Measurements from ENCODE around the gene MADD. TPM values are rescaled to one million over a fixed set of nuclear protein-coding genes. Genes with fewer than 3 reads are reported as not detected.

Gene MADD
- total and polyA plus RNA-seq, 10 of the 15 experiments (the other 5 are each of a cell fraction or from before 2014, with no cell fraction given) = 0.47 to 35.4 (median 17.6) TPM

DNA sequence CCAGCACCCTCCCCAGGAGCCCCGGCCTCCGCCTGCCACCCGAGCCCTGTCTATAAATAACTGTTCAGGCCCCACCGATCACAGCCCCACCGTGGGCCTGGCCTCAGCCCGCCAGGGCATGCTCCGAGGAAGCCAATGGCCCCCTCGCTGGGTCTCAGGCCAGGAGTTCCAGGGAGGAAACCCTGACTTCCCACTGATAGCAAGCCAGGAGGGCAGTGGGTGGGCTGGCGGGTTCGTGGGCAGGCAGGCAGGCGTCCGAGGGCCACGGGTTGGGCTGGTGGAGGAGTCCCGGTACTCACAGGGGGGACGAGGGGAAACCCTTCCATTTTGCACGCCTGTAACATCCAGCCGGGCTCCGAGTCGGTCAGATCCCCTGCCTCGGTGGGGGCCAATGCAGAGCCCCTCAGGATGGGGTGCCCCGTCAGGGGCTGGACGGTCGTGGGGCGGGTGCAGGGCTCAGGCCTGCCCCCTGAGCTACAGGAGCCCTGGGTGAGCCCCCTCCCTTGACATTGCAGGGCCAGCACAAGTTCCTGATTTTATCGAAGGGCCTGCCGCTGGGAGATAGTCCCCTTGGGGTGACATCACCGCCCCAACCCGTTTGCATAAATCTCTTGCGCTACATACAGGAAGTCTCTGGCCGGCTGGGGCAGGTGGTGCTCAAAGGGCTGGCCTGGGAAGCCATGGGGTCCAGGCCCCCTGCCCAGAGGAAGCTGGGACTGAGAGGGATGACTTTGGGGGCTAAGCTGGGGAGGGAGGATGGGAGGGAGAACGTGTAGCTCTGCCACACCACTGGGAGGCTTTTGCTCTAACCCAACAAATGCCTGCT lies 108.3 kb downstream of the MADD start, which contains the start of gene SPI1 (continued):
- TF ChIP-seq ATF2 (IDR thresholded peaks at IDR 0.05; ENCODE audit: low read length) = peak; percentile 68
- TF ChIP-seq SPI1 (IDR thresholded peaks at IDR 0.05; ENCODE audit: borderline replicate concordance, insufficient read depth, low read depth, low read length) = peak; percentile 44; the same call in 1 of the 2 replicates
- TF ChIP-seq KAT2A (conservative IDR thresholded peaks at IDR 0.05; ENCODE audit: control insufficient read depth, low read depth, low read length) = no peak
- TF ChIP-seq, protein P1, sequence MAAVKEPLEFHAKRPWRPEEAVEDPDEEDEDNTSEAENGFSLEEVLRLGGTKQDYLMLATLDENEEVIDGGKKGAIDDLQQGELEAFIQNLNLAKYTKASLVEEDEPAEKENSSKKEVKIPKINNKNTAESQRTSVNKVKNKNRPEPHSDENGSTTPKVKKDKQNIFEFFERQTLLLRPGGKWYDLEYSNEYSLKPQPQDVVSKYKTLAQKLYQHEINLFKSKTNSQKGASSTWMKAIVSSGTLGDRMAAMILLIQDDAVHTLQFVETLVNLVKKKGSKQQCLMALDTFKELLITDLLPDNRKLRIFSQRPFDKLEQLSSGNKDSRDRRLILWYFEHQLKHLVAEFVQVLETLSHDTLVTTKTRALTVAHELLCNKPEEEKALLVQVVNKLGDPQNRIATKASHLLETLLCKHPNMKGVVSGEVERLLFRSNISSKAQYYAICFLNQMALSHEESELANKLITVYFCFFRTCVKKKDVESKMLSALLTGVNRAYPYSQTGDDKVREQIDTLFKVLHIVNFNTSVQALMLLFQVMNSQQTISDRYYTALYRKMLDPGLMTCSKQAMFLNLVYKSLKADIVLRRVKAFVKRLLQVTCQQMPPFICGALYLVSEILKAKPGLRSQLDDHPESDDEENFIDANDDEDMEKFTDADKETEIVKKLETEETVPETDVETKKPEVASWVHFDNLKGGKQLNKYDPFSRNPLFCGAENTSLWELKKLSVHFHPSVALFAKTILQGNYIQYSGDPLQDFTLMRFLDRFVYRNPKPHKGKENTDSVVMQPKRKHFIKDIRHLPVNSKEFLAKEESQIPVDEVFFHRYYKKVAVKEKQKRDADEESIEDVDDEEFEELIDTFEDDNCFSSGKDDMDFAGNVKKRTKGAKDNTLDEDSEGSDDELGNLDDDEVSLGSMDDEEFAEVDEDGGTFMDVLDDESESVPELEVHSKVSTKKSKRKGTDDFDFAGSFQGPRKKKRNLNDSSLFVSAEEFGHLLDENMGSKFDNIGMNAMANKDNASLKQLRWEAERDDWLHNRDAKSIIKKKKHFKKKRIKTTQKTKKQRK (IDR thresholded peaks at IDR 0.05; ENCODE audit: low read depth, low read length) = no peak

DNA sequence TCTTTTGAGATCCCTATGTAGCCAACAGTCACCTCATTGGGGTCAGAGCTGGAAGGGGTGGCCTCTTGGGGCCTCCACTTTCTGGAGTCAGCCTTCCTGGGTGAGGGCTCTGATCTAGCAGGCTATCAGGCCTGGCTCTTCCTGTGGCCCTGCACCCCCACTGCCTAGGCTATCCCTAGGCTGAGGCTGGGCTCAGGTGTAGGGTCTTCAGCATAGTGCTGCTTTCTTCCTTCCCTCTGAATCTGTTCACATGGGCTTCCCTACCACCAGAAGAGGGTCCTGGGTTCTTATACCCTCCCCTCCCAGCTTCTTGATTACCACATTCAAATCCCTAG lies 108.9 kb downstream of the MADD start:
- Histone ChIP-seq H3K4me2 (ENCODE audit: control insufficient read depth, insufficient read depth) (peak overlapping the region; percentile 89), H3K9ac (ENCODE audit: control insufficient read depth, insufficient read depth, low read length) (peak overlapping the region; percentile 85)
- no peak for FAIRE-seq
- no peak for TF ChIP-seq NR2C2 (IDR thresholded peaks at IDR 0.05; ENCODE audit: borderline replicate concordance, control insufficient read depth, insufficient read length, low read depth)
- TF ChIP-seq BCL11A (IDR thresholded peaks at IDR 0.05; ENCODE audit: low read depth, low read length) = no peak
- TF ChIP-seq, protein P2, sequence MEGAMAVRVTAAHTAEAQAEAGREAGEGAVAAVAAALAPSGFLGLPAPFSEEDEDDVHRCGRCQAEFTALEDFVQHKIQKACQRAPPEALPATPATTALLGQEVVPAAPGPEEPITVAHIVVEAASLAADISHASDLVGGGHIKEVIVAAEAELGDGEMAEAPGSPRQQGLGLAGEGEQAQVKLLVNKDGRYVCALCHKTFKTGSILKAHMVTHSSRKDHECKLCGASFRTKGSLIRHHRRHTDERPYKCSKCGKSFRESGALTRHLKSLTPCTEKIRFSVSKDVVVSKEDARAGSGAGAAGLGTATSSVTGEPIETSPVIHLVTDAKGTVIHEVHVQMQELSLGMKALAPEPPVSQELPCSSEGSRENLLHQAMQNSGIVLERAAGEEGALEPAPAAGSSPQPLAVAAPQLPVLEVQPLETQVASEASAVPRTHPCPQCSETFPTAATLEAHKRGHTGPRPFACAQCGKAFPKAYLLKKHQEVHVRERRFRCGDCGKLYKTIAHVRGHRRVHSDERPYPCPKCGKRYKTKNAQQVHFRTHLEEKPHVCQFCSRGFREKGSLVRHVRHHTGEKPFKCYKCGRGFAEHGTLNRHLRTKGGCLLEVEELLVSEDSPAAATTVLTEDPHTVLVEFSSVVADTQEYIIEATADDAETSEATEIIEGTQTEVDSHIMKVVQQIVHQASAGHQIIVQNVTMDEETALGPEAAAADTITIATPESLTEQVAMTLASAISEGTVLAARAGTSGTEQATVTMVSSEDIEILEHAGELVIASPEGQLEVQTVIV (IDR thresholded peaks at IDR 0.05; ENCODE audit: borderline replicate concordance, partially characterized antibody) = no peak
- no peak for TF ChIP-seq KLF5 (IDR thresholded peaks at IDR 0.05; ENCODE audit: partially characterized antibody)

More for the DNA sequence above, 108.9 kb downstream of the MADD start:
- TSS peak; percentile 96 for BruUV-seq (replicated peaks)
- ChIA-PET POLR2A (interaction anchor here (0.8 to 5.0 kb wide), 6 partner anchors 12 to 785 kb away, joined by 3 to 94 read pairs (median 5); no protein-coding TSS in a partner anchor), SMC1A (ENCODE audit: uncharacterized antibody, unreplicated experiment) (interaction anchor here (1.2 to 3.7 kb wide), 4 partner anchors 10 to 28 kb away, joined by 4 to 36 read pairs (median 13); no protein-coding TSS in a partner anchor), CTCF (interaction anchor here (0.6 to 4.1 kb wide), 7 partner anchors 9 to 991 kb away, joined by 3 to 20 read pairs (median 7); partner anchors contain the start of gene SLC39A13), RAD21 (ENCODE audit: unreplicated experiment) (interaction anchor here (0.9 to 3.4 kb wide), 6 partner anchors 9 to 31 kb away, joined by 3 to 31 read pairs (median 5); no protein-coding TSS in a partner anchor)
- peaks cover 38% of the 10 kb centered on the region for H3K79me2 ChIP-seq (ENCODE audit: control insufficient read depth, insufficient read depth, low read length)
- H4K20me1 ChIP-seq (ENCODE audit: control insufficient read depth, insufficient read depth) = no peaks in the 10 kb centered on the region
- intact Hi-C loops (cut with micrococcal nuclease; ENCODE audit: unreplicated experiment) (loop anchor here (1.0 to 10.0 kb wide), 4 partner anchors 29 to 476 kb away; partner anchors contain the start of genes FNBP4 and SLC39A13), in situ Hi-C loops (cut with MboI) (no loop called here)
- H3K4me3 ChIP-seq = peak overlapping the region; percentile 80; the same call in 1 of the 2 replicates
- DNase-seq (ENCODE audit: low read depth, low spot score) (no peak), ATAC-seq (peak; percentile 2; the same call in 2 of the 3 replicates)
- no peaks in the 10 kb centered on the region for H3K27me3 ChIP-seq (replicated peaks in 1 of 2; ENCODE audit: control insufficient read depth in 2 of 2, insufficient read depth in 2 of 2, low read length in 1 of 2)
- H3K9me3 ChIP-seq (replicated peaks; ENCODE audit: control insufficient read depth, insufficient read depth, low read length) = no peaks in the 10 kb centered on the region
- peak overlapping the region; percentile 93 for H3K27ac ChIP-seq (ENCODE audit: control insufficient read depth, insufficient read depth)
- H2AFZ ChIP-seq (ENCODE audit: control insufficient read depth, low read depth, low read length) = peak overlapping the region; percentile 71
- peaks cover 2 to 3% of the 10 kb centered on the region in 2 experiments; a peak in 3 of 4 replicates for H3K36me3 ChIP-seq (ENCODE audit: control insufficient read depth in 2 of 2, insufficient read depth in 2 of 2, low read length in 1 of 2)
- peaks cover 21% of the 10 kb centered on the region for H3K4me1 ChIP-seq (ENCODE audit: control insufficient read depth, insufficient read depth, low read length)

Data from GM12878 (cell line).